GM12874 (cell line): ENCODE data around the gene NAT16.

Experiments used
- CTCF ChIP-seq: IDR thresholded peaks from 2 replicates; pipeline ENCODE4 v1.5.1; 2011; ENCODE audit warnings: low read depth, mild to moderate bottlenecking, control low read depth, low read length, moderate library complexity; ENCODE audit not compliant: insufficient read depth

The NAT16 gene

DNA sequence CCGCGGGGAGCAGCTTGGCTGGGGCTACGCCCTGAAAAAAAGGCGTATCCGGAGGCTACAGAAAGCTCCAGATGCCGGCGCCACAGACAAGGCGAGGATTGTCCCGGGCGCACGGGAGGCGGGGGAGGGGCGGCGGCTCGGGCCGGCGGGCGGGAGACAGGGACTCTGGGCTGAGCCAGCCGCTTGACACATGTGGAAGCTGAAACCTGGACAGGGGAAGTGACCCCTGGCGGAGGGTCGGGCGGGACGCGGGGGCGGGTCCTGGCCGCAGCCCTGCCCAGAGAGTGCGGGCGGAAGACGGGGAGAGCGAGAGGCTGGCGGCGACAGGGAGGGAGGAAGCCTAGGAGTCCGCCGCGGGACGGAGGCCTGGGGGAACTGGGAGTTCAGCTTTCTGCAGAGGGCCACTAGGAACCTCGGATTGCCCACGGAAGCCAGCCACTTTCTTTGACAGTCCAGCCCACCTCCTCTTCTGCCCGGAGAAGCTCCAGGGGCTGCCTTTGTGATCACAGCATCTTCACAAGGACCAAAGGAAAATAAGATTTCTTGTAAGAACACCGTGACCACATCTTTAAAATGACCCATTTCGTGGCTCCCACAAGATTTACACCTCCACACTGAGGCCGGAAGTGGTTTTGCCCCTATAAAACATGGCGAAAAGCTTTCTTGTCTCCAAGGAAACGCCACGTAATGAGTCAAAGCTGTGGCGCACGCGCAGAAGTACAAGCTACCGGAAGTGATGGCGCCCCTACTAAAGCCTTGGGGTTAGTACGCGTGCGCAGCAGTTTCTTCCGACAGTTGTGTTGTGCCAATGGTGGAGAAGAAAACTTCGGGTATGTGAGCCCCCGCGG lies 37.5 kb upstream of the NAT16 start, which contains the start of the genes PLOD3 and ZNHIT1:
Gene PLOD3, minus strand, starts transcription at position 194 of the 848 bp plus-strand sequence. CDS start 307 bp downstream, outside the sequence.
Gene ZNHIT1, plus strand, starts transcription at position 778 of the 848 bp plus-strand sequence. Its CDS starts 31 bp downstream, at position 809.
- 0 out of 2 replicates have a peak, but pooled peaks have one; percentile 18 for TF ChIP-seq CTCF

GRCh38 chr7:101216860-101217387 lies 36.8 kb upstream of the NAT16 start:
- TF ChIP-seq CTCF = 0 out of 2 replicates have a peak, but pooled peaks have one; percentile 19

DNA sequence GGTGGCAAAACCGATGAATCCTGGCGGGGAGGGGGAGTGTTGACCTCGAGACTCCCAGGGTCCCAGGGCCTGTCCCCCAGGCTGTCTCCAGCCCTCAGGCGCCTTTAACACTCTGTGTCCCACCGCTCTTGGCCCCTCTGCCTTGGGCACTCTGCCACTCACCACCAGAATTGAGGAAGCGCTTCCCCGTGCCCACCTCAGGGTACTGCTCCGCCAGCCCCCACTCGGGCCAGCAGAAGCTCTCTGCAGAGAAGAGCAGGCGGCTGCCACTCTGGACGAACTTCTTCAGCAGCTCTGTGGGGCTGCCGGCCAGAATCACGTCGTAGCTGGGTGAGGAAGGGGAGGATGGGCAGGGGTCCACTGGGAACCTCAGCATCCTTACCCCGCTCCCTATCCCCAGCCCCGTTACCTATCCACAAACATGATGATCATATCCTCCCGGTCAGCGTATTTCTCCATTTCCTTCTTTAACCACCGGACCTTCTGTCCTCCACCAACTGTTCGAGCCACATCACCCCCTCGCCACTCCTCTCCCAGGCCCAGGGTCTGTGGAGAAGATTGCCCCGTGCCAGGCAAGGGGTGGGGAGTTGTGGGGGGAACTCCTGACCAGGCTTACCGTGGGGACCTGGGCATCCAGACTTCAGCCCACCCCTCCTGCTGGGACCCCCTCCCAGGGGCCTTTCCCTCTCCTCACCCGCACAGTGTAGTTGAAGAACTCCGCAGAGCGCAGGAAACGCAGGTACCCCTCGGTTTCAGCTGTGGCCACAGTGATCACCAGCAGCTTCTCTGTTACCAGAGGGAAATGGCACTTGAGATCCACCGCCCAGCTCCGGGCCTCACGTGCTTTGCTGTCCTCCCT lies 36.1 kb upstream of the NAT16 start:
- TF ChIP-seq CTCF = no peak

- no peak for TF ChIP-seq CTCF
Measured at GRCh38 chr7:101212014-101212413, 31.9 kb upstream of the NAT16 start.

- TF ChIP-seq CTCF = no peak
Measured at GRCh38 chr7:101211501-101211900, 31.4 kb upstream of the NAT16 start.

DNA sequence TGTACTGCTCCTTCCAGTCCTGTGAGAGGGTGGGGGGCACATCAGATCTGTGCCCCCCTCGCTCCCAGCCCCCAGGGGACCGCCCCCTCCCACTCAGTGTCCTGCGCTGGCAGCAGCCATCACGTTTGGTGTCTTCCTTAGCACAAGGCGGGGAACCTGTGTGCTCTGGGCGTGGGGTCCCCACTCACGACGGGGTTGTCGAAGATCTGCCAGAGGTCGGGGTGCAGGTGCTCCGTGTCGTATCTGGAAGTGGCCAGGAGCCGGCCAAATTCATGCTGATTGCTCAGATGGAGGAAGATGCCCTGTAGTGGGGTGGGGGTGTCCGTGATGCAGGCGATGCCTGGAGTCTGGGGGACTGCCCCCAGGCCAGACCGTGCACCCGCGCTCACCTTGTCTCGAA lies 30.1 kb upstream of the NAT16 start:
- TF ChIP-seq CTCF = no peak

DNA sequence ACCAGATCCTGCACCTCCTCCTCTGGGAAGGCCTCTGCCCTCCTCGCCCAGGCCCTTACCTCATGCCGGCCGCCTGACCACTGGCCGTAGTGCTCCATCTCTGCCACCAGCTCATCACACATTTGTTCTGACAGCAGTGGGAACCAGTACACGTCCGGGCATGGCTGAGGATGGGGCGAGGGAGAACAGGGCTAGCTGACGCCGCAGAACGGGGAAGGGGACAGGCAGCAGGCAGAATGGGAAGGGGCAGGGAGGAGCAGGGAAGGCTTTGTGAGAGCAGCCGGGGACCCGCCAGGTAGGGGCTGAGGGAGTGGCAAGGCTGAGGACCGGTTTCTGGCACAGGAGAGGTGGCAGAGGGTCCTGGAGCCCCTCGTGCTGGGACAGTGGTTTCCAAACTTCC lies 28.7 kb upstream of the NAT16 start:
- no peak for TF ChIP-seq CTCF
